CD14-positive monocyte (primary cell): ENCODE data around the gene LHFPL3. TPM values are rescaled to one million over a fixed set of nuclear protein-coding genes. Genes with fewer than 3 reads are reported as not detected.

ENCODE experiments used
- DNase-seq, 3 donors: peaks; one replicate each; pipeline ENCODE4 v3.0.0-alpha.2; 2011 to 2022
- H2AFZ ChIP-seq: 2 replicates; pipeline ENCODE4 v1.6.0; 2012; ENCODE audit warnings: mild to moderate bottlenecking, low read depth, low read length, inconsistent platforms; ENCODE audit not compliant: insufficient read depth, poor library complexity, severe bottlenecking
- H3K27ac ChIP-seq, 2 donors: 1 replicate in 1 of 2; 2 replicates in 1 of 2; pipeline ENCODE4 v1.5.1; 2012 to 2013; ENCODE audit warnings: low read length in 2 of 2, control low read depth in 1 of 2, inconsistent platforms in 1 of 2, low read depth in 1 of 2, mild to moderate bottlenecking in 1 of 2
- H3K27me3 ChIP-seq, 2 donors: one replicate each; pipeline versions ENCODE4 v1.6.0 to v1.6.1; 2011 to 2013; ENCODE audit warnings: low read length in 2 of 2; ENCODE audit not compliant: control insufficient read depth in 2 of 2, insufficient read depth in 2 of 2
- H3K36me3 ChIP-seq, 2 donors: replicated peaks in 1 of 2; 1 replicate in 1 of 2; 2 replicates in 1 of 2; pipeline versions ENCODE4 v1.5.1 to v1.6.1; 2012 to 2013; ENCODE audit warnings: low read length in 2 of 2, control low read depth in 1 of 2, inconsistent platforms in 1 of 2, mild to moderate bottlenecking in 1 of 2; ENCODE audit not compliant: insufficient read depth in 2 of 2, control insufficient read depth in 1 of 2
- H3K4me1 ChIP-seq, 2 donors: 1 replicate in 1 of 2; 2 replicates in 1 of 2; pipeline versions ENCODE4 v1.5.1 to v1.6.1; 2012 to 2013; ENCODE audit warnings: low read length in 2 of 2, control low read depth in 1 of 2, inconsistent platforms in 1 of 2, mild to moderate bottlenecking in 1 of 2, moderate library complexity in 1 of 2; ENCODE audit not compliant: insufficient read depth in 2 of 2, control insufficient read depth in 1 of 2
- H3K4me2 ChIP-seq: replicated peaks from 2 replicates; pipeline ENCODE3; 2012; ENCODE audit warnings: low read length, moderate library complexity, mild to moderate bottlenecking; ENCODE audit not compliant: poor library complexity, severe bottlenecking; ENCODE audit errors: extremely low read depth
- H3K4me3 ChIP-seq, 3 experiments: fragments of 200-600 bp in 1 of 3; sonication (generic) in 1 of 3; replicated peaks in 1 of 3; 1 replicate in 2 of 3; 2 replicates in 1 of 3; pipeline ENCODE4 v1.5.1; 2011 to 2013; ENCODE audit warnings: low read length in 3 of 3, mild to moderate bottlenecking in 3 of 3, control low read depth in 2 of 3, low read depth in 2 of 3, inconsistent platforms in 1 of 3, moderate library complexity in 1 of 3
- H3K79me2 ChIP-seq: 2 replicates; pipeline ENCODE4 v1.6.0; 2012; ENCODE audit warnings: mild to moderate bottlenecking, control low read depth, inconsistent platforms, low read length, moderate library complexity; ENCODE audit not compliant: insufficient read depth
- H3K9ac ChIP-seq: 2 replicates; pipeline ENCODE4 v1.6.0; 2017; ENCODE audit warnings: low read length, mild to moderate bottlenecking; ENCODE audit not compliant: insufficient read depth, poor library complexity, severe bottlenecking
- H3K9me3 ChIP-seq, 2 donors: replicated peaks in 1 of 2; 1 replicate in 1 of 2; 2 replicates in 1 of 2; pipeline versions ENCODE4 v1.5.1 to v1.6.1; 2012 to 2013; ENCODE audit warnings: low read length in 2 of 2, control low read depth in 1 of 2; ENCODE audit not compliant: control insufficient read depth in 1 of 2, insufficient read depth in 1 of 2
- H4K20me1 ChIP-seq: 2 replicates; pipeline ENCODE4 v1.6.0; 2012; ENCODE audit warnings: mild to moderate bottlenecking, low read length, control low read depth, moderate library complexity; ENCODE audit not compliant: insufficient read depth
- H3K27ac Mint-ChIP-seq, 7 donors: one replicate each; pipeline ENCODE4 v1.8.0; 2020; ENCODE audit warnings: mild to moderate bottlenecking in 7 of 7, mixed read lengths in 7 of 7, moderate library complexity in 6 of 7, inconsistent platforms in 2 of 7
- H3K27me3 Mint-ChIP-seq, 3 donors: one replicate each; pipeline ENCODE4 v1.8.0; 2021 to 2022; ENCODE audit warnings: low read depth in 3 of 3, mild to moderate bottlenecking in 3 of 3, mixed read lengths in 3 of 3, moderate library complexity in 3 of 3, inconsistent platforms in 1 of 3
- H3K36me3 Mint-ChIP-seq, 2 donors: one replicate each; pipeline ENCODE4 v1.8.0; 2020; ENCODE audit warnings: mixed read lengths in 2 of 2, inconsistent platforms in 1 of 2, mild to moderate bottlenecking in 1 of 2
- H3K4me1 Mint-ChIP-seq: one replicate; pipeline ENCODE4 v1.8.0; 2020; ENCODE audit warnings: mild to moderate bottlenecking, mixed read lengths
- H3K4me3 Mint-ChIP-seq, 2 donors: one replicate each; pipeline ENCODE4 v1.8.0; 2020; ENCODE audit warnings: mild to moderate bottlenecking in 2 of 2, mixed read lengths in 2 of 2, moderate library complexity in 1 of 2
- H3K9me3 Mint-ChIP-seq, 7 donors: one replicate each; pipeline ENCODE4 v1.8.0; 2020 to 2022; ENCODE audit warnings: mixed read lengths in 7 of 7, mild to moderate bottlenecking in 6 of 7, moderate library complexity in 6 of 7, inconsistent platforms in 2 of 7
- WGBS: methylation state at CpG from one replicate; pipeline ENCODE4 v1.1.5; 2013; ENCODE audit warnings: missing lambda C conversion rate; ENCODE audit not compliant: insufficient coverage; 5-methylcytosine and 5-hydroxymethylcytosine counted together
- intact Hi-C, 2 donors: fragments of 100-400 bp; cut with micrococcal nuclease; formaldehyde crosslinking; loops; one replicate each; pipeline versions ENCODE4 v1.15.0 to v1.15.1; 2023
- polyA plus RNA-seq, 3 donors: library from polyadenylated mRNA; depleted of rRNA in 1 of 3; unstranded in 2 of 3; stranded (reverse) in 1 of 3; fragments of 300-500 nt in 2 of 3; fragments of >200 nt in 1 of 3; fragmentation: Illumina TruSeq in 2 of 3; gene quantifications; 1 replicate in 2 of 3; 2 replicates in 1 of 3; pipeline ENCODE4 v1.2.3, GENCODE V29; 2012 to 2021
- TF ChIP-seq, protein P1 (sequence below): fragments of 200-600 bp; IDR thresholded peaks from one replicate; pipeline ENCODE4 v1.8.0; 2022; ENCODE audit warnings: antibody characterized with exemption, mild to moderate bottlenecking

LHFPL3 gene
- polyA plus RNA-seq, 3 donors, result not detected

DNA sequence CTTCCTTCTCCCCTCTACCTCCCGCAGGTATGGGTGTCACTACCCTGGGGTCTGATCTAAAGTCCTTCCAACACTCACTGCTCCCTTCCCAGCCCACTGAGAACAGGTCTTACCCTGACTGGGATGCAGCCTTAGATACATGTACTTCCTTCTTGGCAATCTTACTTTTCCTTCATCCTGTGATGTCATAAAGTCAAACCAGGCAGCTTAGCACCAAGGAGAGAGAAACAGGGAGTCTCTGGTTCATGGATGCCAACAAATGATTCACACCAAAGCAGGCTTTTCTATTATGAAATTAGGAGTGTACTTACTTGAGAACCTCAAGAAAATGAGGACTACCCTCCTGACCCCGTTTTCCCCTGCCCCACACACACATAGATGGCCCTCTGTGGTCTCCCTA, 574.6 kb downstream of the LHFPL3 start:
- Mint-ChIP-seq H3K4me1 (peaks cover 8% of the 10 kb centered on the region), H3K27ac (no peak overlapping the region), H3K27me3 (peaks cover under 1 to 6% (median 2%) of the 10 kb centered on the region in 3 donors), H3K4me3 (no peak overlapping the region), H3K36me3 (no peaks in the 10 kb centered on the region), H3K9me3 (no peaks in the 10 kb centered on the region)
- 60% methylated on average over 1 of the region's 2 CpGs for WGBS
- peaks cover 0 to 2% of the 10 kb centered on the region in 2 donors for H3K27me3 ChIP-seq
- no peaks in the 10 kb centered on the region for H3K4me1 ChIP-seq
- H3K4me2 ChIP-seq, result no peak overlapping the region
- no peak for DNase-seq
- H4K20me1 ChIP-seq, result no peaks in the 10 kb centered on the region
- no peak overlapping the region for H3K4me3 ChIP-seq
- H3K9me3 ChIP-seq, result no peaks in the 10 kb centered on the region
- TF ChIP-seq, protein P1, sequence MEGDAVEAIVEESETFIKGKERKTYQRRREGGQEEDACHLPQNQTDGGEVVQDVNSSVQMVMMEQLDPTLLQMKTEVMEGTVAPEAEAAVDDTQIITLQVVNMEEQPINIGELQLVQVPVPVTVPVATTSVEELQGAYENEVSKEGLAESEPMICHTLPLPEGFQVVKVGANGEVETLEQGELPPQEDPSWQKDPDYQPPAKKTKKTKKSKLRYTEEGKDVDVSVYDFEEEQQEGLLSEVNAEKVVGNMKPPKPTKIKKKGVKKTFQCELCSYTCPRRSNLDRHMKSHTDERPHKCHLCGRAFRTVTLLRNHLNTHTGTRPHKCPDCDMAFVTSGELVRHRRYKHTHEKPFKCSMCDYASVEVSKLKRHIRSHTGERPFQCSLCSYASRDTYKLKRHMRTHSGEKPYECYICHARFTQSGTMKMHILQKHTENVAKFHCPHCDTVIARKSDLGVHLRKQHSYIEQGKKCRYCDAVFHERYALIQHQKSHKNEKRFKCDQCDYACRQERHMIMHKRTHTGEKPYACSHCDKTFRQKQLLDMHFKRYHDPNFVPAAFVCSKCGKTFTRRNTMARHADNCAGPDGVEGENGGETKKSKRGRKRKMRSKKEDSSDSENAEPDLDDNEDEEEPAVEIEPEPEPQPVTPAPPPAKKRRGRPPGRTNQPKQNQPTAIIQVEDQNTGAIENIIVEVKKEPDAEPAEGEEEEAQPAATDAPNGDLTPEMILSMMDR, result no peak
- no peak overlapping the region for H2AFZ ChIP-seq
- H3K79me2 ChIP-seq, result no peaks in the 10 kb centered on the region
- no peaks in the 10 kb centered on the region for H3K36me3 ChIP-seq
- no peak overlapping the region for H3K27ac ChIP-seq
- no peak overlapping the region for H3K9ac ChIP-seq
- intact Hi-C loops, result no loop called here

DNA sequence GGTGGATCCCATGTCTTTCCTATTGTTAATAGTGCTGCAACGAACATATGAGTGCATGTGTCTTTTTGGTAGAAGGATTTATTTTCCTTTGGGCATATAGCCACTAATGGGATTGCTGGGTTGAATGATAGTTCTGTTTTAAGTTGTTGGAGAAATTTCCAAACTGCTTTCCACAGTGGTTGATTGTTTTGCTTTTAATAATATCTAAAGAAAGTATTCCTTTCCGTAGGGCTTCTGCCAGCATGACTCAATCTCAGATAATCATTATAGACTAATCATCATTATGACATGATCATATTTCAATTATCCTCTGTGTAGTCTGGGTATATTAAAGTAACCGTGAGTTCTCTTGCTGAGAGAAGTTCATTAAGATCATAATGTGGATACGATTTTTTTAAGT, 575.4 kb downstream of the LHFPL3 start:
- H3K36me3 ChIP-seq, result no peaks in the 10 kb centered on the region
- H3K4me3 ChIP-seq, result no peak overlapping the region

More for the DNA sequence above, 575.4 kb downstream of the LHFPL3 start:
- Mint-ChIP-seq H3K9me3 (no peaks in the 10 kb centered on the region), H3K4me3 (no peak overlapping the region), H3K36me3 (no peaks in the 10 kb centered on the region), H3K27me3 (peaks cover 0 to 6% (median 2%) of the 10 kb centered on the region in 3 donors), H3K27ac (no peak overlapping the region), H3K4me1 (peaks cover 8% of the 10 kb centered on the region)
- H3K79me2 ChIP-seq, result no peaks in the 10 kb centered on the region
- WGBS, result no CpG with 5 or more reads among the region's 4 CpGs
- H3K9ac ChIP-seq, result no peak overlapping the region
- H3K4me1 ChIP-seq, result no peaks in the 10 kb centered on the region
- intact Hi-C loops, result no loop called here
- H2AFZ ChIP-seq, result no peak overlapping the region
- TF ChIP-seq, protein P1, result no peak
- no peaks in the 10 kb centered on the region for H3K9me3 ChIP-seq
- no peaks in the 10 kb centered on the region for H4K20me1 ChIP-seq
- no peak overlapping the region for H3K27ac ChIP-seq
- no peak overlapping the region for H3K4me2 ChIP-seq
- peaks cover 0 to 2% of the 10 kb centered on the region in 2 donors for H3K27me3 ChIP-seq
- DNase-seq, result no peak
